GM20431 (cell line): ENCODE results near the gene VWA2.

ENCODE experiments used
- in situ Hi-C: fragments of 300-500 bp; cut with MseI, MboI; formaldehyde crosslinking; loops from one replicate; pipeline ENCODE4 v1.15.0; 2020; ENCODE audit warnings: low sequenced_read_pairs; ENCODE audit not compliant: unreplicated experiment

VWA2 gene

DNA sequence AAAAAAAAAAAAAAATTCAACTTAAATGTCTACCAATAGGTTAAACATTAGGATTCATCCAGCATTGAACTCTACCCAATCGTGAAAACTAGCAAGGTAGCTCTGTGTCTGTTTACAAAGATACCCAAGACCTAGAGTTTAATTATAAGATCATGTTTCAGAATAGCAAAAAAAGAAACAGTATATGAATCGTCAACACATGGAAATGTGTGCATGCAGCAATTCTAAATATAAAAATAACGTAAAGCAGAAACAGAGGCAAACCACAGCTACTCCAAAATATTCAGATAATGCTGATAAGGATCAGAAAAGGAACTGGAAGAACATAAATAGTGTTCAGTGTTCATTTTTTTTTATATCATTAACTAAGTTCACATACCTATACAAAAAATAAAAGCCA lies 96.6 kb downstream of the VWA2 start:
- in situ Hi-C loops = no loop called here

- in situ Hi-C loops = no loop called here
These were observed 97.9 kb downstream of the VWA2 start for GRCh38 chr10:114336823-114337509.

GRCh38 chr10:114337510-114338462 lies 98.7 kb downstream of the VWA2 start:
- in situ Hi-C loops = no loop called here

GRCh38 chr10:114340816-114341215 lies 101.8 kb downstream of the VWA2 start:
- in situ Hi-C loops = no loop called here
